Stomach (tissue), 4 donors: ENCODE results near the gene SDK2.

Source experiments
- EP300 ChIP-seq: sonication (generic); formaldehyde crosslinking; IDR thresholded peaks from one replicate; pipeline ENCODE4 v1.6.1; 2017; ENCODE audit warnings: antibody characterized with exemption
- POLR2A ChIP-seq, 4 donors: fragments of 450-650 bp; IDR thresholded peaks; one replicate each; pipeline ENCODE4 v1.6.1; 2016; ENCODE audit warnings: antibody characterized with exemption in 4 of 4, control low read depth in 2 of 4, mild to moderate bottlenecking in 1 of 4, moderate library complexity in 1 of 4
- POLR2AphosphoS5 ChIP-seq, 3 donors: sonication (generic); formaldehyde crosslinking; IDR thresholded peaks; one replicate each; pipeline ENCODE4 v1.6.1; 2016; ENCODE audit warnings: antibody characterized with exemption in 3 of 3

DNA sequence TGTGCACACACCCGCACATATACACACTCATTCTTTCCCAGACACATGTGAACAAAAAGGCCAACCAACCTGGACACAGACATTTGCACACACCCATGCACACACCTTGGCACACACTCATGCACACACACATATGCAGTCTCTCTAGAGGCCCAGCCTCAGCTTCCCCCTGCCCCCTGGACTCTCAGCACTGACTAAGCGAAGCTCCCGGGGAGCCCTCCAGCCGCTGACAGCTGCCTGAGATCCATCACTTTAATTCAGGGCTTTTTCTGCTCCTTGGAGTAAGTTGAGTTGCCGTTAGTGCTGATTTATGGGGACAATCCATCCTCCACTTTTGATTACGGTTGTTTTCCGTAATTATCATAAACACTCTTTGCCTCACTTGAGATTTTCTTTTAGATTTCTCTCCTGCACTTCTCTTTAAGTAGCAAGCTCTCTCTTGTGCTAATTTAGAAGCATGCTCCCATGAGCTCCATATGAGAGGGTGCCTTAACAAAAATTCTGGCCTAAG lies 173.9 kb downstream of the SDK2 start:
- no peak for TF ChIP-seq EP300
- no peak for TF ChIP-seq POLR2A (IDR thresholded peaks at IDR 0.05)
- no peak for TF ChIP-seq POLR2AphosphoS5 (IDR thresholded peaks at IDR 0.05)
